Measurements from ENCODE around the gene GNAS-AS1. TPM values are rescaled to one million over a fixed set of nuclear protein-coding genes. Genes with fewer than 3 reads are reported as not detected.

Gene GNAS-AS1
- total RNA-seq, 1 donor from 2014 or later: 1.7 TPM

- Mint-ChIP-seq H3K27ac (no peak overlapping the region), H3K9me3 (no peaks in the 10 kb centered on the region), H3K27me3 (ENCODE audit: insufficient read depth) (peaks cover 50% of the 10 kb centered on the region), H3K4me3 (peak overlapping the region; percentile 87), H3K36me3 (ENCODE audit: low read depth) (no peaks in the 10 kb centered on the region), H3K4me1 (ENCODE audit: low read depth) (peaks cover 38% of the 10 kb centered on the region)
- DNase-seq (ENCODE audit: low spot score): no peak
- intact Hi-C loops (cut with micrococcal nuclease): loop anchor here (1.0 kb wide), 1 partner anchor 33 kb away; no protein-coding TSS in a partner anchor
Measured at GRCh38 chr20:58851221-58851968, 693 bp upstream of the GNAS-AS1 start.

GRCh38 chr20:58847463-58847862 lies 3.2 kb downstream of the GNAS-AS1 start:
- H3K9me3 Mint-ChIP-seq: no peaks in the 10 kb centered on the region
- H3K36me3 Mint-ChIP-seq (ENCODE audit: low read depth): no peaks in the 10 kb centered on the region
- intact Hi-C loops (cut with micrococcal nuclease): loop anchor here (1.0 to 10.0 kb wide), 2 partner anchors 29 to 613 kb away; no protein-coding TSS in a partner anchor
- peaks cover 71% of the 10 kb centered on the region for H3K27me3 Mint-ChIP-seq (ENCODE audit: insufficient read depth)
- no peak overlapping the region for H3K27ac Mint-ChIP-seq
- DNase-seq (ENCODE audit: low spot score): no peak
- H3K4me3 Mint-ChIP-seq: no peak overlapping the region
- peaks cover 34% of the 10 kb centered on the region for H3K4me1 Mint-ChIP-seq (ENCODE audit: low read depth)

GRCh38 chr20:58845706-58846105 lies 5.0 kb downstream of the GNAS-AS1 start:
- H3K4me1 Mint-ChIP-seq (ENCODE audit: low read depth): peaks cover 29% of the 10 kb centered on the region
- no peak overlapping the region for H3K4me3 Mint-ChIP-seq
- no peak for DNase-seq (ENCODE audit: low spot score)
- intact Hi-C loops (cut with micrococcal nuclease): loop anchor here (10.0 kb wide), 1 partner anchor 611 kb away; no protein-coding TSS in a partner anchor
- no peak overlapping the region for H3K27ac Mint-ChIP-seq
- H3K27me3 Mint-ChIP-seq (ENCODE audit: insufficient read depth): peaks cover 69% of the 10 kb centered on the region
- peaks cover 1% of the 10 kb centered on the region for H3K36me3 Mint-ChIP-seq (ENCODE audit: low read depth)
- H3K9me3 Mint-ChIP-seq: no peaks in the 10 kb centered on the region

DNA sequence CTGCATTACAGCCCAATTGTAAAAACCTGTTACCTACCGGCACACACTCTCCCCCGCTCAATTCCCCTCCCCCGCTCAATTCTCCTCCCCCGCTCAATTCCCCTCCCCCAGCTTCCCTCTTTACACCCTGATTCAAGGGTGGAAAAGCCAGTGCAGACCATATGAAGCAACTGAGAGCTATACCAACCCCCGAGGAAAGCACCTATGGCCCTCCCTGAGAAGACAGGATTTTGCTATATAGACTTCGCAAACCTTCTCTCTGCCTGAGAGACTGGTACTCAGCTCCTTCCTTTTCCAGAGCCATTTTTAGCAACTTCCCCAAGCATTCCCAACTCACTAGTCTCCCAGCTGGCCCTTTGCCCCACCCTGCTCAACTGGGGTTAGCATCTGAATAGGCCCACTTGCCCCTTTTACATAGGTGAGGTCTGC lies 7.6 kb downstream of the GNAS-AS1 start:
- no peak overlapping the region for H3K4me3 Mint-ChIP-seq
- H3K27me3 Mint-ChIP-seq (ENCODE audit: insufficient read depth): peaks cover 66% of the 10 kb centered on the region
- DNase-seq (ENCODE audit: low spot score): no peak
- peaks cover 1% of the 10 kb centered on the region for H3K36me3 Mint-ChIP-seq (ENCODE audit: low read depth)
- intact Hi-C loops (cut with micrococcal nuclease): loop anchor here (10.0 kb wide), 1 partner anchor 608 kb away; no protein-coding TSS in a partner anchor
- no peaks in the 10 kb centered on the region for H3K9me3 Mint-ChIP-seq
- no peak overlapping the region for H3K27ac Mint-ChIP-seq
- H3K4me1 Mint-ChIP-seq (ENCODE audit: low read depth): peaks cover 12% of the 10 kb centered on the region

GRCh38 chr20:58842276-58842675 lies 8.4 kb downstream of the GNAS-AS1 start:
- Mint-ChIP-seq H3K27ac (no peak overlapping the region), H3K4me3 (no peak overlapping the region)
- intact Hi-C loops (cut with micrococcal nuclease): loop anchor here (10.0 kb wide), 1 partner anchor 607 kb away; no protein-coding TSS in a partner anchor

DNA sequence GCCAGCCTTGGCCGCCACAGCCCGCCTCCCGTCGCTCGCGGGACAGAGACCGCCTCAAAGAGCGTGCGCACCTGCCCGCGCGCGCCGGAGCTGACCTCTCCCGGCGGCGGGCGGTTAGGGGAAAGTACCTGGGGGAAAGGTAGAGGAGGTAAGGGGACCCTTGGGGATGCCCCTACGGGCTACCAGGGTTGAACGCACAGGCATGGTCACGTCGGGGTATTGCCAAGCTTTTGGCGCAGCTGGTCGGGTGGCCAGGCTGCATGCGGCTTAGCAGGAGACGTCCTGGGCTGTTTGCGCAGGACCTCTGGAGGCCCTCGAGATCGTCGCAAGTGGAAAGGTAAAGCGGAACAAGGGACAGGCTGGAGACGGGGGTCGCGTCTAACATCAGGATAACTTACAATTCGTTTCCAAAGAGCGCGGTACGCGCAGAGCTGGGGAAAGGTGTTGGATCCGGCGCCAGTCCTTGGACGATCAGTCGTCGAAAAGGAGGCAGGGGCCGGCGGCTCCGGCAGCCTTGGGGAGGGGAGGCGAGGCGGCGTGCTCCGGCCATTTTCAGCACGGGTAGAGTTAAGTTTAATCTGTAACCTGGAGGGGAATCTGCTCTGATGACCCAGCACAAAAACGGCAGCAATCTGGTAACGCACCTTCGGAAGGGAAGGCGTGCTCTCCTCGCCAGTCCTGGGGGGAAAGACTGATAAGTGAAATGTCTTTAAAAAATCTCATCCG lies 9.0 kb downstream of the GNAS-AS1 start:
- intact Hi-C loops (cut with micrococcal nuclease): loop anchor here (10.0 kb wide), 1 partner anchor 607 kb away; no protein-coding TSS in a partner anchor
- H3K9me3 Mint-ChIP-seq: no peaks in the 10 kb centered on the region
- H3K4me1 Mint-ChIP-seq (ENCODE audit: low read depth): no peaks in the 10 kb centered on the region
- peaks cover 1% of the 10 kb centered on the region for H3K36me3 Mint-ChIP-seq (ENCODE audit: low read depth)
- peaks cover 70% of the 10 kb centered on the region for H3K27me3 Mint-ChIP-seq (ENCODE audit: insufficient read depth)
- no peak overlapping the region for H3K27ac Mint-ChIP-seq
- no peak overlapping the region for H3K4me3 Mint-ChIP-seq
- DNase-seq (ENCODE audit: low spot score): no peak

More at GRCh38 chr20:58842276-58842675, 8.4 kb downstream of the GNAS-AS1 start:
- peaks cover 1% of the 10 kb centered on the region for H3K36me3 Mint-ChIP-seq (ENCODE audit: low read depth)
- no peak for DNase-seq (ENCODE audit: low spot score)
- H3K9me3 Mint-ChIP-seq: no peaks in the 10 kb centered on the region
- H3K27me3 Mint-ChIP-seq (ENCODE audit: insufficient read depth): peaks cover 69% of the 10 kb centered on the region
- peaks cover 4% of the 10 kb centered on the region for H3K4me1 Mint-ChIP-seq (ENCODE audit: low read depth)

DNA sequence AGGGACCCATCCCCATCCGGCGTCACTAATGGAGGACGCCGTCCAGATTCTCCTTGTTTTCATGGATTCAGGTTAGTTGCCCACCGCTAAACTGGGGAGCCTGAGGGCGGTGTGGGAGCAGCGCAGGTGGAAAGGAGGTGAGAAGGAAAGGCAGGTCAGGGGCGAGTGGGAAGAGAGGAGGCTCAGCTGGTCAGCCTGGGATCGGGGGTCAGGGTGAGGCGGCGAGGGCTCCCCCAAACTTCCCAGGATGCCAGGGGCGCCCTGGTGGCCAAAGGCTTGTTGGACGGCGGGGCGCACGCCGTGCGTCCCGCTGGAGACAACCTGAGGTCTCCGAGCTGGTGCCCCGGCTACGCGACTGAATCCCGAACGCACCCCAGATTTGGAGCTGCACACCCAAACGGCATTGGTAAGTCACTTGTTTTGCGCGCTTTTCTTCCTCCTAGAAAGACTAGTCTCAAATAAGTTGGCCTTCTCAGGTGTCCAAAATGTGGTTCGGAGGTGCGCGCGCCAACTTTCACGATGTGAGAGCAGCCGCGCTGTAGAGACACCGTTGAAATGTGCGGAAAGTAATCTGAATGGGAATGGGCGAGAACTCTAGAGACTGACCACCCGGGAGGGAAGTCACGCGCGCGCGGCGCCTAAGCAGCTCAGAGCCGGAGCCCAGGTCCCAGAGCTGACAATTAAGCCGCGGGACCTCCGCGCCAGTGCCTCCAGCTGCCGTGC lies 9.7 kb downstream of the GNAS-AS1 start:
- no peak for DNase-seq (ENCODE audit: low spot score)
- H3K36me3 Mint-ChIP-seq (ENCODE audit: low read depth): peaks cover 1% of the 10 kb centered on the region
- peak overlapping the region; percentile 67 for H3K27ac Mint-ChIP-seq
- intact Hi-C loops (cut with micrococcal nuclease): loop anchor here (10.0 kb wide), 1 partner anchor 606 kb away; no protein-coding TSS in a partner anchor
- H3K9me3 Mint-ChIP-seq: no peaks in the 10 kb centered on the region
- peaks cover 72% of the 10 kb centered on the region for H3K27me3 Mint-ChIP-seq (ENCODE audit: insufficient read depth)
- no peak overlapping the region for H3K4me3 Mint-ChIP-seq
- no peaks in the 10 kb centered on the region for H3K4me1 Mint-ChIP-seq (ENCODE audit: low read depth)

DNA sequence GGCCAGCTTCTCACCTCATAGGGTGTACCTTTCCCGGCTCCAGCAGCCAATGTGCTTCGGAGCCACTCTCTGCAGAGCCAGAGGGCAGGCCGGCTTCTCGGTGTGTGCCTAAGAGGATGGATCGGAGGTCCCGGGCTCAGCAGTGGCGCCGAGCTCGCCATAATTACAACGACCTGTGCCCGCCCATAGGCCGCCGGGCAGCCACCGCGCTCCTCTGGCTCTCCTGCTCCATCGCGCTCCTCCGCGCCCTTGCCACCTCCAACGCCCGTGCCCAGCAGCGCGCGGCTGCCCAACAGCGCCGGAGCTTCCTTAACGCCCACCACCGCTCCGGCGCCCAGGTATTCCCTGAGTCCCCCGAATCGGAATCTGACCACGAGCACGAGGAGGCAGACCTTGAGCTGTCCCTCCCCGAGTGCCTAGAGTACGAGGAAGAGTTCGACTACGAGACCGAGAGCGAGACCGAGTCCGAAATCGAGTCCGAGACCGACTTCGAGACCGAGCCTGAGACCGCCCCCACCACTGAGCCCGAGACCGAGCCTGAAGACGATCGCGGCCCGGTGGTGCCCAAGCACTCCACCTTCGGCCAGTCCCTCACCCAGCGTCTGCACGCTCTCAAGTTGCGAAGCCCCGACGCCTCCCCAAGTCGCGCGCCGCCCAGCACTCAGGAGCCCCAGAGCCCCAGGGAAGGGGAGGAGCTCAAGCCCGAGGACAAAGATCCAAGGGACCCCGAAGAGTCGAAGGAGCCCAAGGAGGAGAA lies 10.5 kb downstream of the GNAS-AS1 start:
- peak overlapping the region; percentile 58 for H3K4me3 Mint-ChIP-seq
- H3K36me3 Mint-ChIP-seq (ENCODE audit: low read depth): peaks cover 1% of the 10 kb centered on the region
- peak overlapping the region; percentile 55 for H3K27ac Mint-ChIP-seq
- H3K27me3 Mint-ChIP-seq (ENCODE audit: insufficient read depth): peaks cover 72% of the 10 kb centered on the region
- no peak for DNase-seq (ENCODE audit: low spot score)
- intact Hi-C loops (cut with micrococcal nuclease): loop anchor here (10.0 kb wide), 1 partner anchor 605 kb away; no protein-coding TSS in a partner anchor
- H3K4me1 Mint-ChIP-seq (ENCODE audit: low read depth): no peaks in the 10 kb centered on the region
- H3K9me3 Mint-ChIP-seq: no peaks in the 10 kb centered on the region

GRCh38 chr20:58839474-58839874 lies 11.2 kb downstream of the GNAS-AS1 start:
- Mint-ChIP-seq H3K4me3 (no peak overlapping the region), H3K4me1 (ENCODE audit: low read depth) (no peaks in the 10 kb centered on the region), H3K9me3 (no peaks in the 10 kb centered on the region)

DNA sequence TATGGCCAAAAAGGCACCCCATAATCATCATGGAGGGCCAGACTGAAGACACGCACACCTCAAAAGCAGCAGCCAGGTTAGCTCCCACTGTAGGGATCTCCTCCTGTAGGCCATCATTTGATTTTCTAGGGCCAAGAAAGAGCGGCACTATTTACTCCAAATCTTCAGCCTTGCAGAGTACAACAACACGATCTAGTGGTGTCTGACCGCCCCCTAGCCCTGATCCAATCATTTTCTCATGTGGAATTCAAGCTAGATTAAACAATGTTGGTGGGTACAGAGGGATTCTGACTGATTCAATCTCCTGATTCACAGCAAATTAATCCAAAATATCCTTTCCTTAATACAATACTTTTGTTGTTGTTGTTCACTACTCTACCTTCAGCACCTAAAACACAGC lies 12.5 kb downstream of the GNAS-AS1 start:
- no peak overlapping the region for H3K27ac Mint-ChIP-seq
- peaks cover 1% of the 10 kb centered on the region for H3K36me3 Mint-ChIP-seq (ENCODE audit: low read depth)
- H3K4me1 Mint-ChIP-seq (ENCODE audit: low read depth): no peaks in the 10 kb centered on the region
- intact Hi-C loops (cut with micrococcal nuclease): no loop called here
- DNase-seq (ENCODE audit: low spot score): no peak
- no peaks in the 10 kb centered on the region for H3K9me3 Mint-ChIP-seq
- H3K4me3 Mint-ChIP-seq: no peak overlapping the region
- peaks cover 60% of the 10 kb centered on the region for H3K27me3 Mint-ChIP-seq (ENCODE audit: insufficient read depth)

More at GRCh38 chr20:58839474-58839874, 11.2 kb downstream of the GNAS-AS1 start:
- Mint-ChIP-seq H3K27me3 (ENCODE audit: insufficient read depth) (peaks cover 66% of the 10 kb centered on the region), H3K36me3 (ENCODE audit: low read depth) (peaks cover 1% of the 10 kb centered on the region), H3K27ac (no peak overlapping the region)
- intact Hi-C loops (cut with micrococcal nuclease): no loop called here
- peak; percentile 11 for DNase-seq (ENCODE audit: low spot score)

GRCh38 chr20:58837717-58838116 lies 13.0 kb downstream of the GNAS-AS1 start:
- H3K9me3 Mint-ChIP-seq: no peaks in the 10 kb centered on the region

More at GRCh38 chr20:58837717-58838116, 13.0 kb downstream of the GNAS-AS1 start:
- intact Hi-C loops (cut with micrococcal nuclease): no loop called here
- Mint-ChIP-seq H3K27me3 (ENCODE audit: insufficient read depth) (peaks cover 60% of the 10 kb centered on the region), H3K27ac (no peak overlapping the region), H3K4me1 (ENCODE audit: low read depth) (no peaks in the 10 kb centered on the region), H3K4me3 (no peak overlapping the region), H3K36me3 (ENCODE audit: low read depth) (peaks cover 1% of the 10 kb centered on the region)
- no peak for DNase-seq (ENCODE audit: low spot score)
